Dedifferentiated amniotic fluid mesenchymal stem cell (primary cell): ENCODE results near the gene HSD3B7.
"Not testable (repeated sequence)": the region's sequence is repeated elsewhere in the genome, so short reads cannot be mapped to it uniquely, and the experiment has no call there.

Source experiments
- DNase-seq: peaks from one replicate; pipeline ENCODE4 v3.0.0-alpha.2; 2016; ENCODE audit errors: extremely low spot score

Gene HSD3B7

GRCh38 chr16:31000671-31001382, 15.8 kb downstream of the HSD3B7 start:
- no peak for DNase-seq

- DNase-seq = no peak
Measured at GRCh38 chr16:31001507-31002249, 16.7 kb downstream of the HSD3B7 start.

- DNase-seq = no peak
Measured at GRCh38 chr16:31002250-31002700, 17.3 kb downstream of the HSD3B7 start.

GRCh38 chr16:31002862-31003341, 17.9 kb downstream of the HSD3B7 start:
- no peak for DNase-seq

GRCh38 chr16:31003744-31004143, 18.7 kb downstream of the HSD3B7 start:
- no peak for DNase-seq

- no peak for DNase-seq
Measured at GRCh38 chr16:31004658-31005057, 19.7 kb downstream of the HSD3B7 start.

GRCh38 chr16:31005350-31006085, 20.5 kb downstream of the HSD3B7 start:
- DNase-seq = no peak

GRCh38 chr16:31006086-31006385, 21.0 kb downstream of the HSD3B7 start:
- no peak for DNase-seq

- DNase-seq = no peak
Measured at GRCh38 chr16:31006589-31006988, 21.6 kb downstream of the HSD3B7 start.

- DNase-seq = no peak
Measured at GRCh38 chr16:31007684-31008083, 22.7 kb downstream of the HSD3B7 start.

- DNase-seq = peak; percentile 24
Measured at GRCh38 chr16:31008149-31008548, 23.1 kb downstream of the HSD3B7 start.

- DNase-seq = no peak
Measured at GRCh38 chr16:31008551-31008950, 23.5 kb downstream of the HSD3B7 start.

GRCh38 chr16:31009120-31009519, 24.1 kb downstream of the HSD3B7 start:
- no peak for DNase-seq

GRCh38 chr16:31009894-31010584, 25.0 kb downstream of the HSD3B7 start:
- DNase-seq = no peak

- no peak for DNase-seq
Measured at GRCh38 chr16:31010585-31011325, 25.7 kb downstream of the HSD3B7 start, which contains the start of gene STX1B. Gene STX1B, minus strand, starts transcription at chr16:31010638. Its CDS starts 242 bp downstream, at chr16:31010396.

- not testable (repeated sequence) for DNase-seq
Measured at GRCh38 chr16:31011815-31012214, 26.8 kb downstream of the HSD3B7 start.

GRCh38 chr16:31013292-31013691, 28.3 kb downstream of the HSD3B7 start:
- not testable (repeated sequence) for DNase-seq

- DNase-seq = no peak
Measured at GRCh38 chr16:31016018-31016417, 31.0 kb downstream of the HSD3B7 start.

GRCh38 chr16:31017756-31018155, 32.7 kb downstream of the HSD3B7 start:
- not testable (repeated sequence) for DNase-seq

GRCh38 chr16:31020536-31020935, 35.5 kb downstream of the HSD3B7 start:
- DNase-seq = no peak
